ENCODE results near the gene TSPAN5.
"Not testable (repeated sequence)": the region's sequence is repeated elsewhere in the genome, so short reads cannot be mapped to it uniquely, and the experiment has no call there.

The TSPAN5 gene

GRCh38 chr4:98544141-98544817 is 114.1 kb downstream of the TSPAN5 start:
- FAIRE-seq, result no peak

DNA sequence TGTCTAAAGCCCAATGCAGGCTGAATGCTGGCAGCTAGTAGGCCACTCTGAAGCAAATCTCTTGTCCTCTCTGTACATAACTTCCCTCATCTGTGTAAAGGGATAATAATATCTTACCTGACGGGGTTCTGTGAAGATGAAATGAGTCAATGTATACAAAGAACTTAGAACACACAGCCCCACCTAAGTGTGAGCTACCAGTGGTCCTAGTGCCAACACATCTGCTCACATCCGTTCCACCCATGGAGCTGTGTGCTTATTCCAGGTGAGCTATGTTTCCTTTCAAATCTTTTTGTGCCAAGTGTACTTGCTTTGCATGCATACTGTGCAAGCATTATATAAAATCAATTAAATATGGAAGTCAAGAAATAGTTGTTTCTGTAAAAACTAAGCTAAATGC is 116.4 kb downstream of the TSPAN5 start:
- FAIRE-seq, result no peak

- no peak for FAIRE-seq
Measured at GRCh38 chr4:98540803-98541202, 117.6 kb downstream of the TSPAN5 start.

DNA sequence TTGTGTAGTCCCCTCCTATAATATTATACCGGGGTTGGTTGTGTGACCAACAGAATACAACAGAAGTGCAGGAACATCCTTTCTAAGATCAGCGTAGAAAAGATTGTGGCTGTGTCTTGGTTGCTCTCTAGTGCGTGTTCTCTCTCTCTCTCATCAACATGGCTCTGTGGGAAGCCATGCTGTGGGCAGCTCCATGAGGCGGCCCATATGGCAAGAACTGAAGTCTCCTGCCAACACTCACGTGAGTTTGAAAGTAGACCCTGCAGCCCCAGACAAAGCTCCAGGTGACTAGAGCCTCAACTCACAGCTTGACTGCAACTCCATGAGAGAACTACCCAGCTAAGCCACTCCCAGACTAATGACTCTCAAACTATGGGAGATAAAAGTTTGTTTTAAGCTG is 118.7 kb downstream of the TSPAN5 start:
- no peak for FAIRE-seq

- FAIRE-seq, result no peak
Measured at GRCh38 chr4:98539299-98539698, 119.1 kb downstream of the TSPAN5 start.

GRCh38 chr4:98536631-98537030 is 121.8 kb downstream of the TSPAN5 start:
- no peak for FAIRE-seq

DNA sequence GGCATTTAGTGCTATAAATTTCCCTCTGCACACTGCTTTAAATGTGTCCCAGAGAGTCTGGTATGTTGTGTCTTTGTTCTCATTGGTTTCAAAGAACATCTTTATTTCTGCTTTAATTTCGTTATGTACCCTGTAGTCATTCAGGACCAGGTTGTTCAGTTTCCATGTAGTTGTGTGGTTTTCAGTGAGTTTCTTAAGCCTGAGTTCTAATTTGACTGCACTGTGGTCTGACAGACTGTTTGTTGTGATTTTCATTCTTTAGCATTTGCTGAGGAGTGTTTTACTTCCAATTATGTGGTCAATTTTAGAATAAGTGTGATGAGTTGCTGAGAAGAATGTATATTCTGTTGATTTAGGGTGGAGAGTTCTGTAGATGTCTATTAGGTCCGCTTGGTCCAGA is 124.3 kb downstream of the TSPAN5 start:
- not testable (repeated sequence) for FAIRE-seq

- FAIRE-seq, result no peak
Measured at GRCh38 chr4:98530572-98530971, 127.8 kb downstream of the TSPAN5 start.

- no peak for FAIRE-seq
Measured at GRCh38 chr4:98529970-98530569, 128.3 kb downstream of the TSPAN5 start.

DNA sequence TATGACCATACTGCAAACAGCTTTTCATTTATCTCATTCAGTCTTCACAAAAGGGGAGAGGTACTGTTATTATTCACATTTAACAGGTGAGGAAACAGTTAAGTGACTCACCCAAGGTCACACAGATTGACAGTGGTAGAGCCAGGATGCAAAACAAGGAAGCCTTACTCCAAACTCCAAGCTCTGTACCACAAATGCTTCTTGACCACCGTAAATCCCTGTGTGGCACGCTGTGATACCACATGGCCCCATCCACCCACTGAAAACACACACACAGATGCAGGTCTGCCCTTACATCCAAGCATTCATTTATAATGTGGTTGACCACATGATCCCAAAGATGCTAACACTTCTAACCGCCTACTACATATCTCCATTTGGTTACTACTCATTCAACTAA is 129.5 kb downstream of the TSPAN5 start:
- FAIRE-seq, result no peak

DNA sequence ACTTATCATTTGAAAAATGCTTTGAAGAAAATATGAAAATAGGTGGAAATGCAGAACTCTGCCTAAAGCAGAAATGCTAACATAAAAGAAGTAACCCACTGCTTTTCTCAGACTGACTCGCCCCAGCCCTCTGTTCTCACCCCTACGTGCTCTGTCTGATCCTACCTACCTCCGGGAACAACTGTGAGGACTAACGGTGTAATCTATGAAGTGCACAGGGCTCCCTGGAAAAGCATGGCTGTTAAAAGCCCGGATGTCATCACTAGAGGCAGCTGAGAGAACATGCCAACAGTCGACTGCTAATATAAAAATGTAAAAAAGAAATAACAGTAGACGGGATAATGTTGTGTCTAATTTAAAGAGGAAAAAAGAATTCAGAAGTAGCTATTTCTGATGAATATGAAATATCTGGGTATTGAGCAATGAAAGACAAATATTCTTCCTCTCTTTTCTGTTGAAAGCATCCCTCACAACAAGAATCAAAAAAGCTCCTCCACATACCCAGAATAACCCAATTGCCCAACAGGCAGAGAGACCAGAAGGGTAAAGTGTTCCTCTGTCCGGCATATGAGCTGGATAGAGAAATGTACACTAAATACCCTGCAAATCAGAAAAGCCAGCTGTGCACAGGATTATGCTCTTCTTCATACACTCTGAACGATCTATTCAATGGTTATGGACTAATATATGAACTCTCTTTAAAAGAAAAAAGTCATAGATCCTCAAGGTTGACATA is 130.7 kb downstream of the TSPAN5 start:
- FAIRE-seq, result no peak

DNA sequence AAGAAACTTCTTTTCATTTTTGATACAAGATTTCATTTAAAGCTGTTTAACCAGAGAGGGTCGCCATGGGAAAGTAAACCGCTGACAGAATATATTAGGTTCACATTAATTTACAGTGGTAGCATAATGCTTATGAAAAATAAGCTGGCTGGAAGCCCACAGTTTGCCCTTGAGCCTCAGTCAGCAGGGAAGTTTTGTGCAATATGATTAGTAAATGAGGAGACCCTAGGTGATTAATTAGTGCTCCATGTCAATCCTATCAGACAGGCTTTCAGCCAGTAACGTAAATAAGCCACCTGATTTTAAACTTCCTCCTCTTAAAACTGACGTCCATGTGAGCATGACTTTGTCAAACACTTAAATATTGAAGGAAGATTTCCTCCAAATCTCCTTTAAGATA is 134.2 kb downstream of the TSPAN5 start:
- no peak for FAIRE-seq

DNA sequence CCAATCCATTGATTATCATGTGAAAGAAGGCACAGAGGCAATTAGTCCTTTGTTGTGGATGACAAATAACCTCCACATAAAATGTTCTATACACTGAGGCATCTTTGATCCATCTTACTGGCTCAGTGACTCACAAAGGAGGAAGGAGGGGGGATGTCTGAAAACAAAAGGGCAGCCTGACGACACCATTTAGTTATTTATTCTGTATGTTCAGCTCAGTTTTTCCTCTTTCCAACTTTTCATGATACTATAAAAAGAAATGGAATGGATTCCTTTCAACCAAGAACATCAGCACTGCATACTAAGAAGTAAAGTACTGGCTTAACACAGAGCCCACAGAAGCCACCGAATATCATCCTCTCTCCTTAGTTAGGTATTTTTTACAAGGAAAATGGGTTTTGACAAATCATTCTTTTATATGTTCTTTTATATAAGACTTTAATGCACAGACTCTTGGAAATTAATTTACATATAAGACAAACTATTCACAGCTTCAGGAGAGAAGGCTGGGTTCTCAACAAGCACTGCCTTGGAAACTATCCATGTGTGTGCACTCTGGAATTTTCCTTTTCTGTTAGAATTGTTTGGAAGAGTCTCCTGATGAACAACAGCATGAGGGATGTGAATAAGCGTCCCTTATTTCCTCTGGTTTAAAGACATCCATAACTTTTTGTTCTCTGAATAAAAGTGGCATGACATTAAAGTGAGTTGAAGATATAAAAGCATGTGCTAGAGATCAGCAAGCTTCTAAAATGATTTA is 135.6 kb downstream of the TSPAN5 start:
- no peak for FAIRE-seq

DNA sequence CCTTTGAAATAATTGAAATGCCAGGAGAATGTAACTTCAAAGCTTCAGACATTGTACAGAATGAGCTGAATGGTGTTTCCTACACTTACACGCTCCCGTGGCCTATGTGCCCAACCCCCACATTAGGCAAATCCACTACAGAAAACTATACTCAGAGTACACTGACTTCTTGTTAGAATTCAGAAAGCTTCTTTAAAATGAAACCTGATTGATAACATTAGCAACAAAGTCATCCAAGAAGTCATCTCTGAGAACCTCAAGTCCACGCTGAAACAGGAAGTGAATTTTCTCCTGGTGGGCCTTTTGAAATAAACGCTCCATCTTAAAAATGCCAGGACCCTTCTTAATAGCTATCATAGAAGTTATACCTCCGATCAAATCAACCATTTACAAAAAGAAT is 136.3 kb downstream of the TSPAN5 start:
- no peak for FAIRE-seq

DNA sequence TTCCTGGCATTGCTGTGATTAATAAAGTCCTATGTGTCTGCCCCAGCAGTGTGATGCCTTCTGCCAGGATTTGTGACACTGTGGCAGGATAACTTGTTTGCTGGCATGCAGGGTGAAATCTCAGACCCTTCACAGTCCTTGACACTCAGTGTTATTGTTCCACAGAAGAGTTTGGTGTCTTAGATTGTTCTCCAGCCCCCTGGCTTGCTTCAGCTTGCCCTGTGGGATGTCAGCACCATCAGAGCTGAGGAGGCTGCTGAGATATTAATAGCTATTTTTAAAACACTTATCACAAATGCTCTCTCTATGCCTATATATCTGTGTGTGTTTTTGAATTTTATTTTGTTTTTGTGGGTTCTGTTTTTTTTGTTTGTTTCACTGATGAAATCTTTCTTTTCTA is 136.9 kb downstream of the TSPAN5 start:
- no peak for FAIRE-seq

DNA sequence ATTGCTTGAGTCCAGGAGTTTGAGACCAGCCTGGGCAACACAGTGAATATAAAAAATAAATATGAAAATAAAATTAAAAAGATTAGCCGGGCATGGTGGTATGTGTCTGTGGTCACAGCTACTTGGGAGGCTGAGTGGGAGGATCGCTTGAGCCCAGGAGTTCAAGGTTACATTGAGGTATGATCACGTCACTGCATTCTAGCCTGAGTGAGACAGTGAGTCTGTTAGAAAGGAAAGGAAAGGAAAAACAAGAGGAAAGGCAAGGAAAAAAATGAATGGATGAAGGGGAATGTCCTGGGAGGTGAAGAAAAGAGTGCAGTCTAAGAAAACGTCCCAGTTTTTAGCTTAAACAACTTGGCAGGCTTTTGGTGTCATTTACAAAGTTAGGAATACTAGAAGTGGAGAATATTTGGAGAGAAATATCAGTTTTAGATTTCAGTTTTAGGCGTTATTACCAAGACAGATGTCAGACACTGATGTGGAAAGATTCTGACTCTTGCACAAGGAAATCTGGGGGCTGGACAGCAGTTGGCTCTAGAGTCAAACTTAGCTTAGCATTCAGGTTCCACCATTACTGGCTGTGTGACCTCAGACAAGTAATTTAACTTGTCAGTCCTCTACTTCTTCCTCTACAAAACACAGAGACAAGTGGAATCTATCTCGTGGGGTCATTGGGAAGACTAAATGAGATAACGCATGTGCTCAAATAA is 139.0 kb downstream of the TSPAN5 start:
- no peak for FAIRE-seq

DNA sequence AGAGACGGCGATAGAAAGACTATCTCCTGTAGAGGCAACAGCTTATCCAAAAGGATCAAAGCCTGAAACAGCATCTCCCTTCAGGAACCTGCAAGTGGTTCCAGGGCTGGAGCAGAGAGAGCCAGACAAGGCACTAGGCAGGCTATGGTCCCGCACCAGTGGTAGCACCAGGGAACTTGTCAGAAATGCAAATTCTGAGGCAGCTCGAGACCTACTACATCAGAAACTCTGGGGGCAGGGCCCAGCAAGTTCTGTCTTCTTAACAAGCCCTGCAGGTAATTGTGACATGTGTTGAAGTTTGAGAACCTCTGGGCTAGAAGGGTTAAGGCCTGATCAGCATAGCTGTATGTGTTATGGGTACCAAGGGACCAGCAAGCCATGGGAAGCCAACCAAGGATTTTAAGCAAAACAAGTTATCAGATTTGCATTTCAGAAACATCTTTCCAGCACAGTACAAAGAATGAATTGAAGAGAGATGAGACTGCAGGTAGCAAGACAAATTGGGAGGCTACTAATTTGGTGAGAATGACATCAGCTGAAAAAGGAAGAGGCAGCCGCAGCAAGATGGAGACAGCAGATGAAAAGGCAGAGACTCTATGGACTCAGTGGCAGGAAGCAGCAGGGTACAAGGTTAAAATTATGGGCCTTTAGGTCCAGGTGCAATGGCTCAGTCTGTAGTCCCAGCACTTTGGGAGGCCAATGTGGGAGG is 139.7 kb downstream of the TSPAN5 start:
- FAIRE-seq, result no peak

GRCh38 chr4:98517218-98518021 is 141.0 kb downstream of the TSPAN5 start:
- no peak for FAIRE-seq

DNA sequence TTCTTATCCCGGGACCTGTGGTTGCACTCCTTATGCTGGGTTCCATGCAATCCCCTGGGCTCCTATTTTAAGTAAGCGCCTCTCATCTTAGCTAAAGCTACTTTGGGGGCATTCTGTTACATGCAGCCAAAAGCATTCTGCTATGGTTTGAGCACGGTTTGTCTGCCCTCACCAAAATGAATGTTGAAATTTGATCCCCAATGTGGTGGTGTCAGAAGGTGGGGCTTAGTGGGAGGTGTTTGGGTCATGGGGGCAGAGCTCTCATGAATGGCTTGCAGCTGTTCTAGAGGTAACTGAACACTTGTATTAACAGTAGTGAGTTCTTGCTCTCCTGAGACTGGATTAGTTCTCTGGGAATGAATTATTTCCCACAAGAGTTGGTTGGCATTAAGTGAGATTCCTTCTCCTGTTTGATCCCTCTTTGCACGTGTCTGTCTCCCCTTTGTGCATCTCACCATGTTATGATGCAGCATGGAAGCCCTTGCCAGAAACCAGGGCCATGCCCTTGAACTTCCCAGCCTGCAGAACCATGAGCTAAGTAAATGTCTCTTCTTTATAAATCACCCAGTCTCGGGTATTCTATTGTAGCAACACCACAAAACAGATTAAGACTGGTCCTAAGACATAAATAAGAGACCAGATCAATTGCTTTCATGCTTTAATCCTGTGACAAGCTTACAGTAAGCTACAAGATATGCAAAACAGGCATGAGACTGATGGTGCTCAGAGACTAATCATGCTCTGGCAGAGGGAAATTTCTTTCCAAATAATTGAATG is 141.8 kb downstream of the TSPAN5 start:
- no peak for FAIRE-seq

DNA sequence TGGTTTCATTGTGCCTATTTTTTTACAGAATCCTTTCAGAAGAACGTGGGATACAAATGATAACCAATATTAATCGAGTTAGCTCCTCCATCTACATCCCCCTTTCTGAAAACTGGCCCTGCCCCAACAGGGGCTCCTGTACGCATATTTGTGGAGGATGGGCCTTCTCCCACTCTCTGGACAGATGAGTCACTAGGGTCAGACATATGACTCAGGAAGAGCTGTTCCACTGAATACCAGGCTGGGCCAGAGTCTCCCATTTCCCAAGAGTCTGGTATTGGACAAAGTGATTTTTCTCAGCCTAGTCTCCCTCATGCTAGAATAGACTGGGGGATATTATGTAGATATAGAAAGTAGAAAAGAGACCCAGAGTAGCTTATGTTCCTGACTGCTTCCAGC is 142.4 kb downstream of the TSPAN5 start:
- no peak for FAIRE-seq

DNA sequence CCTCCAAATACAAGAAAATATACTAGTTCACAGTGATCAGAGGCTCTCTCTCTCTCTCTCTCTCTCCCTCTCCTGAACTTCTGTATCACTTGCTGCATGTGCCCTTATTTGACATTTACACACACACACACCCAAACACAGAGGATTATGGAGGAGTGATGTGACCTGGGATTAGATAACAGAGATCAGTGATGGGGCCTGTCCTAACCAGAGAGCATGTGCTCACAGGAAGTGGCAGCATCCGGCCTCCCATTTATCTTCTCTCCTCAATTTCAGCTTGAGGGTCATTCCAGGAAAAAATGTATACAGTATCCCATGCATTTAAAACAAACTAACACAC is 143.0 kb downstream of the TSPAN5 start:
- no peak for FAIRE-seq

All from G401.6 (cell line).